WTC11 (cell line): ENCODE measurements around the gene SUMO1. TPM values are rescaled to one million over a fixed set of nuclear protein-coding genes. Genes with fewer than 3 reads are reported as not detected.

Source experiments
- ATAC-seq: fragments of 200-7000 bp; cut with Tn5 transposase; 2 replicates; pipeline ENCODE4 v1.10.0; 2021; ENCODE audit warnings: mild to moderate bottlenecking, moderate library complexity
- CTCF ChIA-PET: fragments of 300-600 bp; sonication (Branson Sonifier 250); formaldehyde crosslinking; loops from one replicate; lab custom pipeline; 2021; ENCODE audit warnings: antibody characterized with exemption; lab: Charles Lee
- POLR2A ChIA-PET: fragments of 350-600 bp; sonication (Branson Sonifier 250); formaldehyde crosslinking; loops from one replicate; lab custom pipeline; 2021; ENCODE audit warnings: antibody characterized with exemption; lab: Charles Lee
- DNase-seq: peaks from one replicate; pipeline ENCODE4 v3.0.0; 2021; ENCODE audit warnings: low spot score
- H3K27ac Mint-ChIP-seq: 2 replicates; pipeline ENCODE4 v1.8.0; 2021; ENCODE audit warnings: mixed read lengths
- H3K27me3 Mint-ChIP-seq: 2 replicates; pipeline ENCODE4 v1.8.0; 2021; ENCODE audit warnings: low read depth, mild to moderate bottlenecking, moderate library complexity, mixed read lengths
- H3K36me3 Mint-ChIP-seq: 2 replicates; pipeline ENCODE4 v1.8.0; 2021; ENCODE audit warnings: mixed read lengths
- H3K4me1 Mint-ChIP-seq: 2 replicates; pipeline ENCODE4 v1.8.0; 2022; ENCODE audit warnings: mixed read lengths
- H3K4me3 Mint-ChIP-seq: 2 replicates; pipeline ENCODE4 v1.8.0; 2021; ENCODE audit warnings: mild to moderate bottlenecking, moderate library complexity, mixed read lengths
- H3K9me3 Mint-ChIP-seq: 2 replicates; pipeline ENCODE4 v1.8.0; 2021; ENCODE audit warnings: mixed read lengths
- ATF6 ChIP-seq: sonication (generic); formaldehyde crosslinking; IDR thresholded peaks from 2 replicates; pipeline ENCODE4 v1.8.1; 2023; ENCODE audit warnings: mild to moderate bottlenecking, missing genetic modification reagents
- E2F1 ChIP-seq: sonication (generic); formaldehyde crosslinking; IDR thresholded peaks from 2 replicates; pipeline ENCODE4 v1.8.0; 2022; ENCODE audit warnings: mild to moderate bottlenecking, missing genetic modification reagents
- KAT7 ChIP-seq: sonication (generic); formaldehyde crosslinking; IDR thresholded peaks from 2 replicates; pipeline ENCODE4 v1.8.1; 2023; ENCODE audit warnings: missing genetic modification reagents, mild to moderate bottlenecking, borderline replicate concordance
- RELA ChIP-seq: sonication (generic); formaldehyde crosslinking; IDR thresholded peaks from 2 replicates; pipeline ENCODE4 v1.8.1; 2022; ENCODE audit warnings: missing genetic modification reagents, mild to moderate bottlenecking, borderline replicate concordance
- total RNA-seq: library from RNA; stranded (reverse); gene quantifications from 3 replicates; pipeline ENCODE4 v1.2.3, GENCODE V29; 2021

Gene SUMO1
- total RNA-seq, 1 experiment from 2014 or later, result 172 TPM

- TF ChIP-seq ATF6 (CRISPR knock-in tag) (no peak), KAT7 (CRISPR knock-in tag) (no peak), RELA (CRISPR knock-in tag) (no peak)
These were observed 79.6 kb downstream of the SUMO1 start (continued) for GRCh38 chr2:202158796-202159195.

GRCh38 chr2:202157211-202157990 lies 81.0 kb downstream of the SUMO1 start:
- DNase-seq (no peak), ATAC-seq (no peak)
- Mint-ChIP-seq H3K9me3 (peaks cover 8% of the 10 kb centered on the region; the same call in 1 of the 2 replicates), H3K27me3 (no peaks in the 10 kb centered on the region), H3K4me3 (no peak overlapping the region), H3K4me1 (no peaks in the 10 kb centered on the region), H3K36me3 (no peaks in the 10 kb centered on the region), H3K27ac (no peak overlapping the region)
- POLR2A ChIA-PET, result no interaction called here
- CTCF ChIA-PET, result interaction anchor here (1.1 to 1.7 kb wide), 2 partner anchors 8 to 297 kb away, joined by 3 to 4 read pairs; no protein-coding TSS in a partner anchor
- no peak for TF ChIP-seq E2F1

Other genes with a start within 250 kb of the SUMO1 start
- 136 to 153 TPM (median 137 TPM) in 3 replicates for gene FZD7, start 204.7 kb downstream of the SUMO1 start, total RNA-seq
- gene KIAA2012, start 165.3 kb downstream of the SUMO1 start, total RNA-seq, result not detected in 3 replicates
- gene NOP58, start 27.2 kb upstream of the SUMO1 start, total RNA-seq, result 124 to 136 TPM (median 129 TPM) in 3 replicates
- 18.1 to 22.1 TPM (median 19.8 TPM) in 3 replicates for gene BMPR2, start 137.7 kb upstream of the SUMO1 start, total RNA-seq